GM13976 (cell line): ENCODE results near the gene GAN.

Experiments used
- DNase-seq: peaks from one replicate; pipeline ENCODE4 v3.0.0; 2012; ENCODE audit warnings: low spot score
- CTCF ChIP-seq: IDR thresholded peaks from 2 replicates; pipeline ENCODE4 v1.5.1; 2012; ENCODE audit warnings: borderline replicate concordance, mild to moderate bottlenecking; ENCODE audit not compliant: insufficient read depth; ENCODE audit errors: extremely low read depth, missing control alignments, control extremely low read depth
- in situ Hi-C: fragments of 300-500 bp; cut with MboI; formaldehyde crosslinking; loops from one replicate; pipeline ENCODE4 v1.12.0; 2022; ENCODE audit warnings: low sequenced_read_pairs, mixed read lengths, inconsistent platforms; ENCODE audit not compliant: unreplicated experiment

GAN gene

GRCh38 chr16:81405702-81406113 is 90.9 kb downstream of the GAN start:
- in situ Hi-C loops: loop anchor here (10.0 kb wide), 1 partner anchor 219 kb away; no protein-coding TSS in a partner anchor
- no peak for DNase-seq
- TF ChIP-seq CTCF: no peak

GRCh38 chr16:81408409-81408950 is 93.7 kb downstream of the GAN start:
- in situ Hi-C loops: loop anchor here (10.0 kb wide), 1 partner anchor 216 kb away; no protein-coding TSS in a partner anchor

GRCh38 chr16:81409016-81409556 is 94.3 kb downstream of the GAN start:
- in situ Hi-C loops: loop anchor here (10.0 kb wide), 1 partner anchor 216 kb away; no protein-coding TSS in a partner anchor
- no peak for DNase-seq
- TF ChIP-seq CTCF: no peak

More at GRCh38 chr16:81408409-81408950, 93.7 kb downstream of the GAN start:
- no peak for DNase-seq
- TF ChIP-seq CTCF: no peak

- no peak for TF ChIP-seq CTCF
- DNase-seq: no peak
- in situ Hi-C loops: no loop called here
Measured at GRCh38 chr16:81410643-81411293, 96.0 kb downstream of the GAN start.

GRCh38 chr16:81413245-81413990 is 98.7 kb downstream of the GAN start:
- no peak for TF ChIP-seq CTCF
- no peak for DNase-seq
- in situ Hi-C loops: no loop called here

- in situ Hi-C loops: no loop called here
- no peak for DNase-seq
- TF ChIP-seq CTCF: no peak
Measured at GRCh38 chr16:81415751-81416150, 101.0 kb downstream of the GAN start.
